Motor neuron (in vitro differentiated cells): ENCODE measurements around the gene SLC6A15. TPM values are rescaled to one million over a fixed set of nuclear protein-coding genes. Genes with fewer than 3 reads are reported as not detected.
A peak's percentile ranks its signal among the peaks of the same experiment; 100 is the strongest.

ENCODE experiments used
- ATAC-seq, 8 experiments: fragments of 200-7000 bp; cut with Tn5 transposase; replicated peaks in 6 of 8; 2 replicates each; pipeline ENCODE4 v1.8.0; 2021; ENCODE audit warnings: mild to moderate bottlenecking in 8 of 8, moderate library complexity in 8 of 8
- H3K27ac ChIP-seq, 2 donors: fragments of 250-450 bp; sonication (Bioruptor Pico); 2 replicates each; pipeline ENCODE4 v1.9.0; 2021; ENCODE audit warnings: antibody characterized with exemption in 2 of 2, mild to moderate bottlenecking in 2 of 2, moderate library complexity in 1 of 2
- H3K4me1 ChIP-seq, 2 donors: fragments of 250-450 bp; sonication (Bioruptor Pico); replicated peaks in 1 of 2; 2 replicates each; pipeline ENCODE4 v1.6.1; 2021; ENCODE audit warnings: antibody characterized with exemption in 2 of 2, mild to moderate bottlenecking in 2 of 2, moderate library complexity in 1 of 2
- H3K4me3 ChIP-seq, 5 donors: fragments of 250-450 bp; sonication (Bioruptor Pico); 2 replicates each; pipeline ENCODE4 v1.9.0; 2021; ENCODE audit warnings: antibody characterized with exemption in 5 of 5, mild to moderate bottlenecking in 5 of 5, moderate library complexity in 4 of 5
- WGBS, 10 experiments: fragments of 450-650 bp; shearing (Covaris generic); methylation state at CpG; one replicate each; pipeline ENCODE4 v1.0.0; 2022; 5-methylcytosine and 5-hydroxymethylcytosine counted together
- in situ Hi-C, 9 experiments: fragments of 400-800 bp; cut with MboI; loops; one replicate each; pipeline ENCODE4 v1.15.0; 2021; ENCODE audit warnings: low sequenced_read_pairs in 9 of 9, low pct_unique_long_range_greater_than_20kb in 2 of 9; ENCODE audit not compliant: unreplicated experiment in 9 of 9
- total RNA-seq, 8 experiments: library from RNA; unstranded; fragments of 300-600 nt; gene quantifications; 2 replicates each; pipeline versions ENCODE4 v1.2.3 to v1.2.4, GENCODE V29; 2022

The SLC6A15 gene
- total RNA-seq, 8 experiments from 2014 or later = 0.92 to 45.4 (median 24.4) TPM

DNA sequence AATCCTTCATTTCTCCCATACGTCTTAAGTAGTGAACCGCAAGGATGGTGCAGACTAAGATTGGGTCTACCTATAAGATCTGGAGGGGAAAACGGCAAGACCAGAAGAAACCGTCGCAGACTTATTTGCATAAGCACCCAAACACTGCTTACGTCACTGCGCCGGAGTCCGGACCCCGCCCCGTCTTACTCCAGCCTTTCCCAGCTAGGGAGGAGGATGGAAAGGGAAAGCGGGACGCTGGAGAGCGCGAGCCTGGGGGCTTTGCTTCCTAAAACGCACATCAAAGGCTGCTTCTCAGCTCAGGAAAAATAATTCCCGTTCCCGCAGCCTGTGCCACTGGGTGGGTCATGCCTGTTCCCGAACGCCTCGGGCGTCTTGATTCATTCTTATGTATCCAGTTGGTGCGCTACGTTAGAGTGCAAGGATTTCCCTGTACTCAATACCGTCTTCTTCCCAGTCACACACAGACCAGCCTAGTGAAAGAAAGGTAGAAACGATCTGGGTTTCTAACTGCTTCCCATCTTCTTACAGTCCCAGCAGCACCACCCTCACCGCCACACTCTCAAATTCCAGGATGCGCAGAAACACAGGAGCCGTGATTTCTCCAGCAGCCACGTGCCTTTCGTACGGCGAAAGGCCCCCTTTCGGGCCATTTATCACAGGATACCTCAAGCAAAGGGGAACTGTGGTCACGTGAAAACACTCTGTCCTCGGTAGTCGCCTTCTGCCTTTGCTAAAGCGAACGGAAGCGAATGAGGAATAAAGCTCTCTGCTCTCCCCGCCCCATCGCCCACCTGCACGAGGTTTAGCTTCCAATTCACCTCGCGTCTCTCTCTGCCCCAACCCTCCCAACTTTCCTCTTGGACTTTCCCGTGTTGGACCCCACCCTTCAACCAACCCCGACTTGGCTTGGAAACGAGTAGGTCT, 1.1 kb downstream of the SLC6A15 start:
- Histone ChIP-seq H3K4me3 (peak overlapping the region; percentile 57 to 75 (median 63)), H3K4me1 (no peaks in the 10 kb centered on the region), H3K27ac (peak overlapping the region; percentile 11 to 83)
- in situ Hi-C loops = no loop called here
- WGBS, 10 experiments = 0 to 8% (median 1%) methylated on average over 1 to 39 of the region's 48 CpGs; no CpG with 5 or more reads in 1 of the 10 experiments
- peak; percentile 59 to 73 (median 64) for ATAC-seq

GRCh38 chr12:84910549-84911241, 1.9 kb downstream of the SLC6A15 start:
- in situ Hi-C loops = no loop called here
- peak in 6 of 8 experiments; percentile 1 to 32 (median 14) for ATAC-seq
- peak overlapping the region; percentile 57 to 75 (median 63) for H3K4me3 ChIP-seq
- WGBS, 10 experiments = 0 to 26% (median 17%) methylated on average over 2 to 15 of the region's 21 CpGs; no CpG with 5 or more reads in 1 of the 10 experiments
- no peaks in the 10 kb centered on the region for H3K4me1 ChIP-seq
- H3K27ac ChIP-seq = peak overlapping the region; percentile 11 to 83

DNA sequence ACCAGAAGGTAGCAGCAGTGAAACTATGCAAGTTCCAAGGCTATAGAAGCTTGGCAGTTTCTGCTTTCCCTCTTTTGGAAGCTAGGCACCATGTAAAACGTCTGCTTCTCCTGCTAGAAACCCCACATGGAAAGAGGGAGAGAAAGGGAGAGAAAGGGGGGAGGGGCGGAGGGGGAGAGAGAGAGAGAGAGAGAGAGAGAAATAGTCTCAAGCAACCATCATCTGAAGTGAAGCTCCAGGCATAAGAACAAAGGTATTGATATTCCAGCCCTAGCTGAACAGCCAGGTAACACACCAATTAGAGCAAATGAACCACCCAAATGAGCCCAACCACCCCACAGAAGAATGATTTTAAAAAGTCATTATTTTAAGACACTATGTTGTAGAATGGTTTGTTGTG, 8.5 kb downstream of the SLC6A15 start:
- H3K4me1 ChIP-seq = no peaks in the 10 kb centered on the region
- WGBS, 10 experiments = 13 to 50% (median 14%) methylated on average over 1 of the region's 2 CpGs; no CpG with 5 or more reads in 7 of the 10 experiments
- no peak for ATAC-seq

GRCh38 chr12:84891106-84891838, 21.3 kb downstream of the SLC6A15 start:
- in situ Hi-C loops = loop anchor here in 3 of 9 experiments (25.0 kb wide), 2 partner anchors 121 to 146 kb away; partner anchors contain the start of genes LRRIQ1 (in 2 of the 3) and TSPAN19 (in 2 of the 3)
- no peaks in the 10 kb centered on the region for H3K4me1 ChIP-seq
- no peak overlapping the region for H3K27ac ChIP-seq
- ATAC-seq = no peak
- H3K4me3 ChIP-seq = no peak overlapping the region
- 62 to 100% (median 83%) methylated on average over 1 to 5 of the region's 5 CpGs for WGBS, 10 experiments

More for the DNA sequence above, 8.5 kb downstream of the SLC6A15 start:
- no peak overlapping the region for H3K27ac ChIP-seq
- no peak overlapping the region for H3K4me3 ChIP-seq
- in situ Hi-C loops = no loop called here

DNA sequence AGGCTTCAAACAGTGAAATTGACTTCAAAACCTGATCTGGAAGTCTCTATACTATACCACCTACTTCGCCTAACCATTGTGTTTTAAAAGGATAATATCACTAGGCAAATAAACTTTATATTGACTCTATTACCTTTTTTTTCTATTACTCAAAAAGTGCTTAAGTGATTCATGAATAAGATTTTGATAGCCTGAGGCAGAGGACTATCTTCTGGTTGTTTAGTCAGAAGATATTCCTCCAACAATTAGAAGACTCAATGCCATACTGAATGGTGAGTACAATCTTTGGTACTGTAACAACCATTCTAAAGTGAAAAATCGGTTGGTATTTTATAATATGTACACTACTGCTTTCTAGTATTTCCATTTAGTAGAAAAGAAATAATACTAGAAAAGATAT, 22.8 kb downstream of the SLC6A15 start:
- in situ Hi-C loops = loop anchor here in 3 of 9 experiments (25.0 kb wide), 2 partner anchors 122 to 147 kb away; partner anchors contain the start of genes LRRIQ1 (in 2 of the 3) and TSPAN19 (in 2 of the 3)
- no peak overlapping the region for H3K27ac ChIP-seq
- H3K4me3 ChIP-seq = no peak overlapping the region
- 23 to 100% (median 68%) methylated on average over 1 to 2 of the region's 2 CpGs; no CpG with 5 or more reads in 1 of the 10 experiments for WGBS, 10 experiments
- ATAC-seq = no peak
- no peaks in the 10 kb centered on the region for H3K4me1 ChIP-seq

DNA sequence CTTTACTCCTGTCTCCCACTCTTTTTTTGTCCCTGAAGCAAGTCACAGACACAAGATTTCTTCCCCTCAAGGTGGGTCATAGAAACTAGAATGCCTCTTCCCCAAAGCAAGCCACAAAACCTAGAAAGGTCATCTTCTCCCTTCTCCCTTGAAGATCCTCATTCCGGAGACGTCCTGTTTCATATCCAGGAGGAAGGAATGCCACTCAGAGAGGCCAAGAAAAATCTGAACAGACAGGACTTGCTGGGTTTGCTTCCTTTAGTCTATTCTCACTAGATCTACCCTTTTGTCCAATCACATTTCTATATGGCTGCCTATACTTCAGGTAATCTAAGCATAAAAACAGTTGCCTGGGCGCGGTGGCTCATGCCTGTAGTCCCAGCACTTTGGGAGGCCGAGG, 23.7 kb downstream of the SLC6A15 start:
- Histone ChIP-seq H3K27ac (no peak overlapping the region), H3K4me1 (no peaks in the 10 kb centered on the region), H3K4me3 (no peak overlapping the region)
- ATAC-seq = no peak
- 83 to 97% (median 90%) methylated on average over 1 to 5 of the region's 5 CpGs; no CpG with 5 or more reads in 6 of the 10 experiments for WGBS, 10 experiments
- in situ Hi-C loops = loop anchor here in 3 of 9 experiments (25.0 kb wide), 2 partner anchors 123 to 148 kb away; partner anchors contain the start of genes LRRIQ1 (in 2 of the 3) and TSPAN19 (in 2 of the 3)

GRCh38 chr12:84877340-84877739, 35.3 kb downstream of the SLC6A15 start:
- in situ Hi-C loops = loop anchor here in 8 of 9 experiments (10.0 to 25.0 kb wide), 3 partner anchors 135 to 160 kb away; partner anchors contain the start of genes LRRIQ1 (in 2 of the 8) and TSPAN19 (in 2 of the 8)
- Histone ChIP-seq H3K4me1 (no peaks in the 10 kb centered on the region), H3K27ac (no peak overlapping the region), H3K4me3 (no peak overlapping the region)
- ATAC-seq = peak in 1 of 8 experiments; percentile 44
- 60 to 100% (median 80%) methylated on average over 1 to 2 of the region's 2 CpGs; no CpG with 5 or more reads in 4 of the 10 experiments for WGBS, 10 experiments

- no peak overlapping the region for H3K27ac ChIP-seq
- peak in 1 of 8 experiments; percentile 31 for ATAC-seq
- in situ Hi-C loops = loop anchor here in 8 of 9 experiments (10.0 to 25.0 kb wide), 3 partner anchors 137 to 162 kb away; partner anchors contain the start of genes LRRIQ1 (in 2 of the 8) and TSPAN19 (in 2 of the 8)
- H3K4me3 ChIP-seq = no peak overlapping the region
- WGBS, 10 experiments = 10 to 74% (median 53%) methylated on average over 1 to 4 of the region's 4 CpGs
- H3K4me1 ChIP-seq = no peaks in the 10 kb centered on the region
These were observed 37.4 kb downstream of the SLC6A15 start for GRCh38 chr12:84875241-84875640.

GRCh38 chr12:84874825-84875139, 37.8 kb downstream of the SLC6A15 start:
- in situ Hi-C loops = loop anchor here (5.0 to 25.0 kb wide), 4 partner anchors 138 to 163 kb away; partner anchors contain the start of genes LRRIQ1 (in 2 of the 9) and TSPAN19 (in 2 of the 9)
- Histone ChIP-seq H3K4me3 (no peak overlapping the region), H3K27ac (no peak overlapping the region), H3K4me1 (no peaks in the 10 kb centered on the region)
- peak in 2 of 8 experiments; percentile 13 to 20 for ATAC-seq

DNA sequence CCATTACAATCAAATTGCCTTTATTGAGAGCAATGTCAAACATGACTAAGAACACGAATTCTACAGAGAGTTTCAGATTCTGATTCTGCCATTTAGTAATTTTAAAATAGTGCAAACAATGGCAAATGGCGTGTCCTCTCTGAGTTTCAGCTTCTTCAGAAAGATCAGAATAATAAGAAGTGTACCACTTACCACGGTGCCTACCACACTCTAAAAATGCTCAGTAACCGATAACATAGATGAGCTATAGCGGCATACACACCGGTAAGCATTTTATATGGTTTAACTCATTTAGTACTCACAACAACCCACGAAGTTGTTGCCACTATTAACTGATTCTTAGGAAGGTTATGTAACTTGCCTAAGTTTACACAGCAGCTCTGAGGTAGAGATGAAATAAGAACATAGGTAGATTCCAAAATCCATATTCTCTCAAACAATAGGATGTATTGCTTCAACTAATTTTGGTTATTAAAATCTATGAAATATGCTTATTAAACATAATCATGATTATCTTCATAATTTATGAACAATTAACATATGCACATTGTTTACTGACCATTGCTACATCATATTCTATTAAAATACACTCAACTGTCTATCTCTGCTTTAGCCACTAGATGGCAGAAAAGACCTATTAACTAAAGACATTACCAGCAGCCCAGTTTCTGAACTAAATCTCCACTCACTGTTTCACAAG, 38.3 kb downstream of the SLC6A15 start:
- Histone ChIP-seq H3K4me1 (no peaks in the 10 kb centered on the region), H3K4me3 (no peak overlapping the region), H3K27ac (no peak overlapping the region)
- WGBS, 10 experiments = 25 to 73% (median 52%) methylated on average over 2 to 7 of the region's 7 CpGs; no CpG with 5 or more reads in 1 of the 10 experiments
- in situ Hi-C loops = loop anchor here in 6 of 9 experiments (5.0 to 10.0 kb wide), 2 partner anchors 151 to 153 kb away; no protein-coding TSS in a partner anchor
- ATAC-seq = peak; percentile 62 to 92 (median 79)

DNA sequence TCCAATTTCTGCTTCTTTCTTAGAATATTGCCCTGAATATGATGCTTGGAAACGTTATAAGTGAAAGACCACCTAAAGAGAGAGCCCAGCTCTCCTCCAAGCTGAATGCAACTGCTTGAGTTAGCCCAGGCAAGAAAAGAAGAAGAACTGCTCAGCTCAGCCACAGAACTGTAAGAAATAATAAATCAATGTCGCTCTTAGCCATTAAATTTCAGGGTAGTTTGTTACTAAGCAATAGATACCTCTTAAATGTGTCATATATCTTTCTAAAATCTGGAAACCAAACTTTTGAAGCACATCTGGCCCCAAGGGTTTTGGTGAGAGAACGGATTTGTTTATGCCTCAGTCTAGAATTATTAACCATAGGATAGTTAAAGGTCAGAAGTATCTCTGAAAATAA, 50.4 kb downstream of the SLC6A15 start:
- Histone ChIP-seq H3K4me1 (peaks cover 0 to 3% of the 10 kb centered on the region in 2 donors), H3K4me3 (no peak overlapping the region), H3K27ac (no peak overlapping the region)
- WGBS, 10 experiments = 0 to 100% (median 66%) methylated on average over 1 to 3 of the region's 3 CpGs
- in situ Hi-C loops = no loop called here
- no peak for ATAC-seq
